22Rv1 (cell line): ENCODE results near the gene TMC1.

ENCODE experiments used
- ZFX ChIP-seq: fragments of 450-650 bp; IDR thresholded peaks from 2 replicates; pipeline ENCODE4 v1.6.1; 2017; ENCODE audit warnings: antibody characterized with exemption, borderline replicate concordance
- TF ChIP-seq, protein P1 (sequence below): fragments of 450-650 bp; IDR thresholded peaks from 2 replicates; pipeline ENCODE4 v1.5.1; 2017; ENCODE audit warnings: mild to moderate bottlenecking

DNA sequence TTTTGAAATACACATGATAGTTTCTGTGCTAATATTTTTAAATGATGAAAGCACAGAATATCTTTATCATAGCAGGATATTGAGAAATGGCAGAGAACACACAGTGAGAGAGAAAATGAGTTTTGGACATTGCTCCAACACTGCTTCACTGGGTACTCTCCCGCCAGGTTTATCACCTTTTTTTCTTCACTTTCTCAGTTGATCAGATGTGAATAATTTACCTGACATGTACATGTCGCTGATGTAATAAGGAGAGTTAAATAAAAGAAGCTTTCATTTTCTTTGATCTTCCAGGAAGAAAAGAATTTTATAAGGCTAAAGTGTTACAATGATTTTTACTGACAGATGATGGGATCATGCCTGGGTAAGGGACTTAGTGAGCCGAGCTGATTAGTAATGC lies 297.0 kb downstream of the TMC1 start:
- TF ChIP-seq, protein P1, sequence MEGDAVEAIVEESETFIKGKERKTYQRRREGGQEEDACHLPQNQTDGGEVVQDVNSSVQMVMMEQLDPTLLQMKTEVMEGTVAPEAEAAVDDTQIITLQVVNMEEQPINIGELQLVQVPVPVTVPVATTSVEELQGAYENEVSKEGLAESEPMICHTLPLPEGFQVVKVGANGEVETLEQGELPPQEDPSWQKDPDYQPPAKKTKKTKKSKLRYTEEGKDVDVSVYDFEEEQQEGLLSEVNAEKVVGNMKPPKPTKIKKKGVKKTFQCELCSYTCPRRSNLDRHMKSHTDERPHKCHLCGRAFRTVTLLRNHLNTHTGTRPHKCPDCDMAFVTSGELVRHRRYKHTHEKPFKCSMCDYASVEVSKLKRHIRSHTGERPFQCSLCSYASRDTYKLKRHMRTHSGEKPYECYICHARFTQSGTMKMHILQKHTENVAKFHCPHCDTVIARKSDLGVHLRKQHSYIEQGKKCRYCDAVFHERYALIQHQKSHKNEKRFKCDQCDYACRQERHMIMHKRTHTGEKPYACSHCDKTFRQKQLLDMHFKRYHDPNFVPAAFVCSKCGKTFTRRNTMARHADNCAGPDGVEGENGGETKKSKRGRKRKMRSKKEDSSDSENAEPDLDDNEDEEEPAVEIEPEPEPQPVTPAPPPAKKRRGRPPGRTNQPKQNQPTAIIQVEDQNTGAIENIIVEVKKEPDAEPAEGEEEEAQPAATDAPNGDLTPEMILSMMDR, result no peak
- TF ChIP-seq ZFX, result no peak
